HG03103 (cell line): ENCODE measurements around the gene COTL1.
"Not testable (repeated sequence)": the region's sequence is repeated elsewhere in the genome, so short reads cannot be mapped to it uniquely, and the experiment has no call there.

Experiments
- ATAC-seq: cut with Tn5 transposase; IDR thresholded peaks from one replicate; pipeline ENCODE4 v1.9.1; 2021; ENCODE audit warnings: low read depth; ENCODE audit not compliant: unreplicated experiment

The COTL1 gene

GRCh38 chr16:84575914-84576313 is 42.0 kb downstream of the COTL1 start:
- no peak for ATAC-seq

- no peak for ATAC-seq
Measured at GRCh38 chr16:84574191-84574590, 43.7 kb downstream of the COTL1 start.

GRCh38 chr16:84572096-84572495 is 45.8 kb downstream of the COTL1 start:
- no peak for ATAC-seq

- no peak for ATAC-seq
Measured at GRCh38 chr16:84571506-84571905, 46.4 kb downstream of the COTL1 start.

GRCh38 chr16:84570739-84571403 is 47.0 kb downstream of the COTL1 start:
- ATAC-seq, result no peak

GRCh38 chr16:84569382-84569987 is 48.4 kb downstream of the COTL1 start:
- no peak for ATAC-seq

- ATAC-seq, result no peak
Measured at GRCh38 chr16:84568066-84568465, 49.8 kb downstream of the COTL1 start.

GRCh38 chr16:84567286-84567962 is 50.5 kb downstream of the COTL1 start:
- ATAC-seq, result no peak

- no peak for ATAC-seq
Measured at GRCh38 chr16:84566545-84567257, 51.2 kb downstream of the COTL1 start.

GRCh38 chr16:84565669-84566495 is 52.0 kb downstream of the COTL1 start:
- no peak for ATAC-seq

GRCh38 chr16:84563786-84564420 is 54.0 kb downstream of the COTL1 start:
- no peak for ATAC-seq

- no peak for ATAC-seq
Measured at GRCh38 chr16:84563064-84563715, 54.7 kb downstream of the COTL1 start.

- ATAC-seq, result no peak
Measured at GRCh38 chr16:84562174-84562815, 55.6 kb downstream of the COTL1 start.

- no peak for ATAC-seq
Measured at GRCh38 chr16:84561291-84561690, 56.6 kb downstream of the COTL1 start.

GRCh38 chr16:84560269-84560668 is 57.6 kb downstream of the COTL1 start:
- no peak for ATAC-seq

GRCh38 chr16:84559311-84559932 is 58.5 kb downstream of the COTL1 start:
- ATAC-seq, result no peak

- not testable (repeated sequence) for ATAC-seq
Measured at GRCh38 chr16:84558850-84559249, 59.0 kb downstream of the COTL1 start.

- no peak for ATAC-seq
Measured at GRCh38 chr16:84557504-84557903, 60.4 kb downstream of the COTL1 start.

- ATAC-seq, result no peak
Measured at GRCh38 chr16:84557059-84557458, 60.8 kb downstream of the COTL1 start.
